Activated effector memory CD4-positive, alpha-beta T cell treated with anti-CD3 and anti-CD28 coated beads, Interleukin-2, amount 50 U/mL, for 16 hours (primary cell): ENCODE data around the gene ACAP3.

Source experiments
- DNase-seq: peaks from one replicate; pipeline ENCODE4 v3.0.0-alpha.2; 2020

The ACAP3 gene, protein sequence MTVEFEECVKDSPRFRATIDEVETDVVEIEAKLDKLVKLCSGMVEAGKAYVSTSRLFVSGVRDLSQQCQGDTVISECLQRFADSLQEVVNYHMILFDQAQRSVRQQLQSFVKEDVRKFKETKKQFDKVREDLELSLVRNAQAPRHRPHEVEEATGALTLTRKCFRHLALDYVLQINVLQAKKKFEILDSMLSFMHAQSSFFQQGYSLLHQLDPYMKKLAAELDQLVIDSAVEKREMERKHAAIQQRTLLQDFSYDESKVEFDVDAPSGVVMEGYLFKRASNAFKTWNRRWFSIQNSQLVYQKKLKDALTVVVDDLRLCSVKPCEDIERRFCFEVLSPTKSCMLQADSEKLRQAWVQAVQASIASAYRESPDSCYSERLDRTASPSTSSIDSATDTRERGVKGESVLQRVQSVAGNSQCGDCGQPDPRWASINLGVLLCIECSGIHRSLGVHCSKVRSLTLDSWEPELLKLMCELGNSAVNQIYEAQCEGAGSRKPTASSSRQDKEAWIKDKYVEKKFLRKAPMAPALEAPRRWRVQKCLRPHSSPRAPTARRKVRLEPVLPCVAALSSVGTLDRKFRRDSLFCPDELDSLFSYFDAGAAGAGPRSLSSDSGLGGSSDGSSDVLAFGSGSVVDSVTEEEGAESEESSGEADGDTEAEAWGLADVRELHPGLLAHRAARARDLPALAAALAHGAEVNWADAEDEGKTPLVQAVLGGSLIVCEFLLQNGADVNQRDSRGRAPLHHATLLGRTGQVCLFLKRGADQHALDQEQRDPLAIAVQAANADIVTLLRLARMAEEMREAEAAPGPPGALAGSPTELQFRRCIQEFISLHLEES

DNA sequence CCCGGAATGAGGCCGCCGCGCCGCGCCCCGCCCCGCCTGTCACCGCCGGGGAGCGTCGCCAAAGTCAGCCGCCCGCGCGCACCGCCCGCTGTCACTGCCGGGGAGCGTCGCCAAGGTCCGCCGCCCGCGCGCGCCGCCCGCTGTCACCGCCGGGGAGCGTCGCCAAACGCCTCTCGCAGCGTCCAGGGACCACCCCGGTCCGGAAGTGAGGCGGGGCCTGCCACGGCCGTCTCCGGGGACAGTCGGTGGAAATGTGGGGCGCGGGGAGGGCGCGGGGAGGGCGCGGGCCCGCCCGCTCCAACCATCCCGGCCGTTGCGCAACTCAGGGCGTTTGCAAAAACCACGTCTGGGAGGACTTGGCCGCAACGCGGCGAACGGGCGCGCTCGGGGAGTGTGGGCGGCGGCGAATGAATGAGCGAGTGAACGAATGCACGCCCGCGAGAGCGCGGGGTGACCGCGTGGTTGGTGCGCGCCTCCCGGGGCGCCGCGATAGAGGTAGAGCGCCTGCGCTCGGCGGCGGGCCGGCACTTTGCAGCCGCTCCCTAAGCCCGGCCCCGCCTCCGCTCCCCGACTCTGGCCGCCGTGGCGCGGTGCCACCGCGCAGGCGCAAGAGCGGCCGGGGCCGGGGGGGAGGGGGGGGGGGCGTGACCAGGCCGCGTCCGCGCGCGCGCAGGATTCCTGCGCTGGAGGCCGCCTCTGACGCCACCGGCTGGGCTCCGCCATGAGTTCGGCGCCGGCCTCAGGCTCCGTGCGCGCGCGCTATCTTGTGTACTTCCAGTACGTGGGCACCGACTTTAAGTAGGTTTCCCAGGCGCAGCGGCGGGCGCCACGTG lies at the start of gene ACAP3, which contains the start of gene PUSL1:
Gene ACAP3, minus strand, starts transcription at position 8 of the 833 bp plus-strand sequence. CDS start 115 bp downstream, outside the sequence.
Gene PUSL1, plus strand, starts transcription at position 675 of the 833 bp plus-strand sequence. Its CDS starts 47 bp downstream, at position 722.
- peak; percentile 95 for DNase-seq

DNA sequence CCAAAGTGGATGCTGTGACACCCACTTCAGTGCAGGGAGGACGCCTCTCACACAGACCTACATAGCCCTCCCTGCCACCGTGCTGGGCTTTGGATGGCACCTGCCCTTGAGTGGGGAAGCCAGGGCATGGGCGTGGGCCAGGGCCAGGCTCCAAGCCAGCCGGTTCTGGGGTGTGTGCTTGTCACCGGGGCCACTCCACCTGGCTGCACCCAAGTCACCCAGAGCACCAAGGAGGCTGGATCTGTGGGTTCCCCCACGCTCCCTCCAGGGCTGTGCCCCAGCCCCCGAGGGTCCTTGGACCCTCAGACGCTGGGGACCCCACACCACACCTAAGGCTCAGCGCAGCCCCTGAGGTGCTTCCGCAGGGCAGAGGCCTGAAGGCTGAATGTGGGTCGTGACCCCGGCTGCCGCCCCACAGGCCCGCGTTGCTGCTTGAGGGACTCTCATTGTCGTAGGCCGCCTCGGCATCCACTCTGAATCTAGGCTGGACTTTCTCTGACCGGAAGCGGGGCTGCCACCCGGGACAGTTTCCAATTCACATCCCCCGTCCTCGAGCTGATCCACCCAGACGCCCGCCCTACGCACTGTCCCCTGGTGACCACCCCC lies 49.2 kb upstream of the ACAP3 start:
- DNase-seq, result no peak

DNA sequence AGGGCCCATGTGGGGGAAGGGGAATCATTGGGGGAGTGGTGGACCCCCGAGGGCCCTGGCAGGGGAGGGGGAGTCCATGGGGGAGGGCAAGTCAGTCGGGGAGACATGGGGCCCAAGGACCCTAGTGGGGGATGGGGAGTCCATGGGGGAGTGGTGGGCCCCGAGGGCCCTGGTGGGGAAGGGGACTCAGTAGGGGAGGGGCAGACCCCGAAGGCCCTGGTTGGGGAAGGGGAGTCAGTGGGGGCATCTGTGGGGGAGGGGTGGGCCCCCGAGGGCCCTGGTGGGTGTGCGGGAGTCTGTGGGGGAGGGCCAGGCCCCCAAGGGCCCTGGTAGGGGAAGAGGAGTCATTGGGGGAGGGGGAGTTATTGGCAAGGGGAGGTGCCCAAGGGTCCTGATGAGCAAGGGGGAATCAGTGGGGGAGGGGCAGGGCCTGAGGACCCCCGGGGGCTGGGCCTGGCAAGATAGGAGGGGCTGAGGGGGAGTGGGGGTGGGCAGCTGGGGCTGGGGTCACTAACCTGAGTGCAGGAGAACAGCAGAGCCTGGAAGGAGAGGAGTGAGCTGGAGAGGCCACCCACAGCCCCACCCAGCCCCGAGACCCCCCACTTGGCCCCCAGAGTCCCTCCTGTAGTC lies 48.6 kb upstream of the ACAP3 start:
- DNase-seq, result no peak

DNA sequence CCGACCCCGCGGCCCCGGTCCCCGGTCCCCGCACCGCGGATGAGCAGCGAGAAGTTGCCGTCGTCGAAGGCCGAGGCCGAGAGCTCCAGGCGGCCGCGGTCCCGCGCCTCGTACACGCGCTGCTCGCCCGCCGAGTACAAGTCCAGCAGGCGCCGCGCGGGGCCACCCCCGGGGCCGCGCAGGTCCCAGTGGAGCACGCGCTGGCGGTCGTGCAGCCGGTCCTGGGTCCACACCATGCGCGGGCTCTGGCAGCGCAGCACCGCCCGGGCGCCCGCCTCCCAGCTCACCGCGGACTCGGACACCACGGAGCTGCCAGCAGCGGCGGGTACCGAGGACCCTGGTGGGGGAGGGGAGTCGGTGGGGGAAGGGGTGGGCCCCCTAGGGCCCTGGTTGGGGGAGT lies 47.7 kb upstream of the ACAP3 start:
- no peak for DNase-seq

DNA sequence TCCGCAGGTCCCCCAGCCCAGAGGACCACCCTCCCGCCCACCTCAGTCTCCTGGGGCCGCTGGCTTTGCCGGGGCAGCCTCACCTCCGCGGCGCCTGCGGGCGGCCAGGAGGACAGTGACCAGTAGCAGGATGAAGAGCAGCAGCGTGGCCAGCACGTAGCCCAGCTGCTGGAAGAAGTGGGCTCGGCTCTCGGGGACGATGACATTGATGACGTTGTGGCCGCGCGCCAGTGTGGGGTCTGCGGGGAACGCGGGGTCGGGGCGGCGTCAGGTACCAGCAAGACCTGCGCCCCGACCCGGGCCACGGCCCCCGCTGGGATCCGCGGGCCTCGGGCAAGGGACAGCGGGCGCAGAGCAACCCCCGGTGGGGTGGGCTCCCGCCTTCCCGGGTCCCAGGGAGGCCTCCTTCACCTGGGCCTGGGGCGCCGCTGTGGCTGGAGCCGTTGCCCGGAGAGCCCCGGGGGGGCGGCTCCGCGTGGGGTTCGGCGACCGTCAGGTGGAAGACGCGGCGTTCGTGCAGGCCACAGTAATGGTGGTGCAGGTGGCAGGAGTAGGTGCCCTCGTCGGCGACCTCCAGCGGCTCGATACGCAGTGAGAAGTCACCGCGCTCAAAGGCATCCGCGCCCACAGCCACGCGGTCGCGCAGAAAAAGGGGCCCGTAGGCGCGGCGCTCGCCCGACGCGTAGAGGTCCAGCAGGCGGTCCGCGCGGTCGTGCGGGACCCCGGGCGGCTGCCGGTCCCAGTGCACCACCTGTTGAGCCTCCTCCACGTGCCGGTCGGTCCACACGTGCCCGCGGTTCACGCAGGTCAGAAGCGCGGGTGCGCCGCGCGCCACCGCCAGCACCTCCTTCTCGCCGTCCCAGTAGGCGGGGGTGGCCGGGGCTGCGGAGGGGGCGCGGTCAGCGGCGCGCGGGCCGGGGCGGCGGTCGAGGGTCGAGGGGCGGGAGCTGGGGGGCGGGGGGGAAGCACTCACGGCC lies 46.8 kb upstream of the ACAP3 start:
- DNase-seq, result no peak

DNA sequence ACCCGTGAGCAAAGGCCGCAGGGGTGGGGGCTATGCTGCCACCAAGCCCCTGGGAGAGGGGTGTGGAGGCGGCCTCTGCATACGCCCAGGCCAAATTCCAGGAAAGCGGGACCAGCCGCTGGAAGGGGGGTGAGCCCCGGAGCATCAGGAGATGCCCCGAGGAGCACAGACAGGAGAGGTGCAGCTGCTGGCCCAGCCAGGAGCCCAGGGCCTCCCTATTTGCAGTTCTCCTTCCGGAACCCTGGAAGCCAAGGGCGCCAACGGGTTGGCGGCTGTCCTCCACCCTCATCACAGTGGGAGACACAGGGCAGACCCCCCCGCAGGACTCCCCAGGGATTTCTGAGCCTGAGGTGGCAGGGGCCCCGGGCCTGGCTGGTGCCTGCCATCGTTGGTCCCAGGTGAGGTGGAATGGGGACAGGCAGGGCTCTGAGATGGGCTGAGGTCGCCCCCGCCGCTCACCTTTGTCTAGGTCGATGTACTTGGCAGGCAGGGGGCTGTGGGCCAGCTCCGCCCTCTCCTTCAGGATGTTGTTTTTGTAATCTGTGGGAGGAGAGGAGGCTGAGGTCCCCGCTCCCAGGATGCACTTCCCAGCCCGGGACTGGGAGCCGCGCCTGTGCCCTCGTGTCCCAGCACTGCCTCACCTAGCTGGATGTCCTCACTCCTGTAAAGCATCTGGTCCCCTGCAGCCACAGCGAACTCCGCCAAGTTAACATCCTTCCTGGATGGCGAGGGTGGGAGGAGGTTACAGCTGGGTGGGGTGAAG lies 45.8 kb upstream of the ACAP3 start:
- no peak for DNase-seq

DNA sequence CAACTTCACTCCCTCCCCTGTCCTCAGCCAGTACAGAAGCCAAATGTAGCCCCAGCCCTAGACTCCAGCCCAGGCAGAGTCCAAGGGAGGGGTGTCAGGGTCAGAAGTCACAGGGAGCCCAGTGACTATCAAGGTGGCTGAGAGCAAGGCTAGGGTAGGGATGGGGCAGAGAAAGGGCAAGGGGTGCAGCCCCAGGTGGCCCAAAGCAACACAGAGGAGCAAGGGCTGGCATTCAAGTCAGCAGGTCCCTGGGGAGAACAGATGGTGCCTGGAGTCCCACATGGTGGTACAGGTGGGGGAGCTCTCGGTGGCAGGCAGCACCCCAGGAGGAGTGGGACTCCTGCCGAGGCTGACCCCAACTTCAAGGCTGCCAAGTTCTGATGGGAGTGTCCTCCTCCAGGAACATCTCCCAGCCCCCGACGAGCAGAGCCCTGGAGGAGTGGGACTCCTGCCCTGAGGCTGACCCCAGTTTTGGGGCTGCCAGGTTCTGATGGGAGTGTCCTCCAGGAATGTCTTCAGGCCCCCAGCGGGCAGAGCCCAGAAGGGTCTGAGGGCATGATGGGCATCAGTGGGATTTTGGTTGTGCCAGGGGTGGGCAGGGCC lies 45.2 kb upstream of the ACAP3 start:
- DNase-seq, result no peak

DNA sequence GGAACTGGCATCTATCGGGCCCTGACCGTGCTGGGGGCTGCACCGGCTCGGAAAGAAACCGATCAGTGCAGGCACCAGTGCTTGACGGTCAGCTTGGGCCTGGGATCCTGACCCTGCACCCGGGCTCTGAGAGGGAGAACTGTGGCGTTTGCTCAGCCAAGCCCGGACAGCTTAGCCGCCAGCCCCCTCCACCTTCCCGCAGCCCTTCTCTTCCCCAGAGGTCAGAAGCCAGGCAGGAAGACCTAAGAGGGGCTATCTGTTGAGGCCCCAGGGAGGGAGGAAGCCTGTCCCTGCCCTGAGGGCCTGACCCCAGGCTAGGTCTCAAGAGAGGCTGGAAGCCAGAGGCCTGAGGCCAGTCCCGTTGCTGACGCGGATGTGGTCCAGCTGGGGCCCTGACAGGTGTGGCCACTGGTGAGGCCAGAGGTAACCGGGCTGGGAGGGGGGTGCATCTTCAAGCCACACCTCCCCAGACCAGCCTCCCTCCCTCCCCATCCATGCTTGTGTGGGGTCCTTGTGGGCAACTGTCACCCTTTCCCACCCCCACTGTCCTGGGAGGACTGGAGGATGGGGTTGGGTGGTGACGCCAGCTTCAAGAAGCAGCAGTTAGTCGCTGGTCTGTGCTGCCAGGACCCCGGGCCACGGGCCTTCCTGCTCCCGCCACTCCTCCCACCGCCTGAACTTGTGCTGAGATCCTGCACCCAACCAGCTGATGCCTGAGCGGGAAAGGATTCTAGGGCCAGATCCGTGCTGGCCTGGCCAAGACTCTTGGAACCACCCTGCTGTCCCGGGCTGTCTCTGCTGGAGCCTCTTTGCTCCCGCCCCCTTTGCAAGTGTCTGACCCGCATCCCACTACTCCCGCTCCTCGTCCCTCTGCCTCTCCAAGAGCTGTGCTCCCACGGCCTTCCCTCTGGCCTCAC lies 44.0 kb upstream of the ACAP3 start:
- DNase-seq, result no peak

DNA sequence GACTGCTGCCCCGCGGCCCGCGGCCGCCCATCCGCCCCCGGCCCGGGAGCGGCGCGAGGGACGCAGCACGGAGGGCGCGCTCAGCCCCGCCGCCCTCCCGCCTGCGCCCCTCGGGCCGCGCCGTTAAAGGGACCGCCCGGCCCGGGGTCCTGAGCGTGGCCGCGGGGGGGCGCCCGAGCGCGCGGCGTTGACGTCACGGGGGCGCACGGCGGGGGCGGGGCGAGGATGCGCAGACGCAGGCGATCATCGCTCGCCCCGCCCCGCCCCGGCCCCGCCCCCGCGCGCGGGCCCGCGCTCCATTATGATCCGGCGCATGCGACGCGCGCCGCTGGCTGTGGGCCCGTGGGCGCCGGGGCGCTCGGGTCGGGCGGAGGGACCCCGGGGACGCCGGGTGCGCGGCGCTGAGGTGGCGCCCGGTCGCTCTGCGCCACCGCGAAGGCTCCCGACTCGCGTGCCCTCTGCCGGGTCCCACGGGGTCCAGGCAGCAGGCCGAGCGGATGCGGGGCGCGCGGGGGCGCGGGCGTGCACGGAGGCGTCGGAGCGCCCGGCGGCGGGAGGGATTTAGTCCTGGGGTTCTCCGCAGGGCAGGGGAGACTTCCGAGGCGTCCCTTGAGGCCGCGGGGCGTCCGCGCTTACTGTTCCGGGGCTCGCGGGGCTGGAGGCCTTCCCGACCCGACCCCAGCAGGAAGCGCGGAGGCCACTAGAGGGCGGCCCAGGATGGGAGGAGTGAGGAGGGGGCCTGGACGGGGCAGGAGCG lies 41.7 kb upstream of the ACAP3 start, which contains the start of gene DVL1:
Gene DVL1, minus strand, starts transcription at position 163 of the 757 bp plus-strand sequence. CDS start 353 bp downstream, outside the sequence.
- peak; percentile 90 for DNase-seq

DNA sequence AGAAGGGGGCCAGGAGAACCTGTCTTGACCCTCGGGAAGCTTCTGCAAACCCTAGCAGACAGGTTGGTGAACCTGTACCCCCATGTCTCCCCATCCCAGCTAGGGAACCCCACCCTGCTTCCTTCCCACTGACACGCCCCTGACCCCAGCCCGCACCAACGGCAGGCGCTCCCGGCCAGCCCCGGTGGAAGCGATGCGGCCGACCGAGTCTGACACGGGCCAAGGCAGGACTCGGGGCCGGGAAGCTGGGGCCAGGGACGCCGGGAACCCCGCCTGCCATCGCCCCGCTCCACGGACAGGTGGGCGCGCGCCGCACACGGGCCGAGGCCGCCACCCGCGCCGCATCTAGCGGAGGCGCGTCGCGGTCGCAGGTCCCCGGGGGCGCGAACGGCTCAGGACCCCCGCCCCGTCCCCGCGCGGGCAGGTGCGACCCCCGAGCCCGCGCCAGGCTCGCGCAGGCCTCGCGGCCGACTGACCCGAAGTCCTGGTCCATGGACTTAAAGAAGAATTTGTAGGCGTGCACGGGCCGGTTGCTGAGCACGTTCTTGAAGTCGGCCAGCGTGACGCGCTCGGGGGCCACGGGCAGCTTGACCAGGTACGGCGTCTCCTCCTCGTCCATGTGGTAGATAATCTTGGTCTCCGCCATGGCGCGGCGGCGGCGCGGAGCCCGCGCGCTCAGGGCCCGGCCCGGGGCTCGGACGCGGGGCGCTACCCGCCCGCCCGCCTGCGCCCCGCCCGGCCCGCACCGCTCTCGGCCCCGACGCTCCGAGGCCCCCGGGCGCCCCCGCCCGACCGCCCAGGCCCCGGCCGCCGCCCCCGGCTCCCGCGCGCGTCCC lies 40.9 kb upstream of the ACAP3 start:
- DNase-seq, result no peak

DNA sequence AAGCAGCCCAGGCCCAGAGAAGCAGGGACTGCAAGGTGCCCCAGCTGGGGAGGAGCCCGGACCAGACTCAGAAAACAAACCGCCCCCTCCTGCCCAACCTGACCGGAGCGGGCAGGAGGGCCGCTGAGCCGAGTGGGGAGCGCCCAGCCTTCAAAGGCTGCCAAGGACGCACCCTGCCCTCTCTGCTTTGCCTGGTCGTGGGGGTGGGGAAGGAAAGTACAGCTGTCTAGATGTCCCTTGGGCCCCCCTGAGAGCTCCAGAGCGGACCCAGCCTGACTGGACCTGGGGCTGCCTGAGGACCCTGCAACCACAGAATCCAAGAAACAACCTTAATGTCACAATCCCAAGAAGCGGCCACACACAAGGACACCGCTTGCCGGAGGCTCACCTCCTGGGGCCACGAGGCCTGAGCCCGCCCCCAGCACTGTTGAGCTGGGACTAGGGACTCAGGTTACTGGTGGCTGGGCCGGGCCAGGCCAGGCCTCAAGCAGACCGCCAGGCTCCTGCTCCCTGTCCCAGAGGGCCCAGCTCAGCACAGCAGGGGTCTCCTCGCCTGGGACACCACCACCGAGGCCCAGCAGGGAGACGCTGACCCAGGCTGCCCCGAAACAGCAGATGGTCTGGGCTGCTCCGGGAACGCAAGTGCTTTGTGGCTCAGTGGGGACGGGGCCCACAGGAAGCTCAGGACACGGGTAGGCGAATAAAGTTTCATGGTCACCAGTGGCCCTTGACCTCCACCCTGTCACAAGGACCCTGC lies 40.1 kb upstream of the ACAP3 start:
- DNase-seq, result no peak

DNA sequence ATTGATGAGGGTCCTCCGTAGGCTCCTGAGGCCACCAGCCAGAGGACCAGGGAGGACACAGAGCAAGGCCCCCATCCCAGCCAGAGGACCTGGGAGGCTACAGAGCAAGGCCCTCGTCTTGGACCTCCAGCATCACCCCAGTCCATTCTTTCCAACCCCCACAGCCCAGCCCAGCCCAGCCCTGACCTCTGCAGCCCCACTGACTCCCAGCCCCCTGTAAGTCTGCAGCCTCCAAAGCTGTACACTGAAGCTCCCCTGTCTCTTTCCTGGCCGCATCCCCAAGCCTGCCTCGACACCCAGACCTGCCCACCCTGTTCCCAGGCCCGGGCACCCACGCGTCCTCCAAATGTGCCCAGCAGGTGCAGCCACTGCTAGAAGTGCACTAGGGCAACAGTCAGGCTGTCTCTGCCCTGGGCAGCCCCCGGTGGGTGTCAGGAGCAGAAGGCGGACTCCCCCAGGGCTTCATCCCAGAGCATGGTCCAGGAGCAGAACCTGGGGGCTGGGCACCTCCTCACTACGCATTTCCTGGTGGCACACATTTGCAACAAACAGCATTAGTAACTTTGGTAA lies 39.4 kb upstream of the ACAP3 start:
- no peak for DNase-seq

DNA sequence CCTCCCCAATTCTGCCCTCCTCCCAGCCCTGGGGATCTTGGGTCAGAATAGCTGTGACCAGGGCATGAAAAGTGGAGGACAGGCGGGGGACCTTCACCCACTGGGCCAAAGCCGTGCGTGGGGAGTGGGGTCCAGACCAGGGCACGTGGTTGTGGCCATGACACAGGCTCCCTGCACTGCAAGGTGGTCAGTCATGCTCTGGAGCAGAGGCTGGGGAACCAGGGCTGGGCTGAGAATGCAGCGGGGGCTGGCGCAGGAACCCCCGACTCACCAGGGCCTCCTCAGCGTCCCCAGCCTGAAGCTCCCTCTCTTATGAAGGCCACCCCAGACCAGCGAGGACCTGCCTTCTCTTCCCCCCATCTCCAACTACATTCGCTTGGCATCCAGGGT lies 38.8 kb upstream of the ACAP3 start:
- no peak for DNase-seq

DNA sequence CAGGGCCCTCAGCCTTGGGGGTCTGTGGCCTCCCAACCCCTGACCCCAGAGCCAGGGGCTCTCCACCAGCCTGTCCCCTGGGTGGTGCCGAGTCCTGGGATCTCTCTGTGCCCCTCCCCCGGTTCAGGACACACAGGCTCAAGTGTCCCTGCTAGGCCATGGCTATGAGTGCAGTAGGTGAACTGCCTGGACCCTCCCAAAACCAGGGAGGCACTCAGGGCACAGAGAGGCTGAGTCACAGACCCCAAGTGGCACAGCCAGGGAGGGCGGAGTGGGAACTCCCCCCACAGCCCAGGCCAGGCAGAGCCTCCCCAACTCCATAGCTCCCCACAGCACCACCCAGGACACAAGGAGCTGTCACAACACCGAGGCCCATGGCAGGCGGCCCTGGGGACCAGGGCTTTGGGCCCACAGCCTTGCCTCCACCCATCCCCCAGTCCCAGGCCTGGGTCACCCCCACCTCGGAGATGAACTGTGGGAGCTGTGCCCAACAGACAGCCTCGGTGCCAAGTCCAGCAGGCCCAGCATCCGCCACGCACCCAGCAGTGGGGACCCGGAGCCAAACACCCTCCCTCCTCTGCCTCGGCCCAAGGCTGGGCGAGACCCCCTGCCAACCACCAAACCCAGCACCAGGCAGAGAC lies 38.2 kb upstream of the ACAP3 start:
- no peak for DNase-seq

DNA sequence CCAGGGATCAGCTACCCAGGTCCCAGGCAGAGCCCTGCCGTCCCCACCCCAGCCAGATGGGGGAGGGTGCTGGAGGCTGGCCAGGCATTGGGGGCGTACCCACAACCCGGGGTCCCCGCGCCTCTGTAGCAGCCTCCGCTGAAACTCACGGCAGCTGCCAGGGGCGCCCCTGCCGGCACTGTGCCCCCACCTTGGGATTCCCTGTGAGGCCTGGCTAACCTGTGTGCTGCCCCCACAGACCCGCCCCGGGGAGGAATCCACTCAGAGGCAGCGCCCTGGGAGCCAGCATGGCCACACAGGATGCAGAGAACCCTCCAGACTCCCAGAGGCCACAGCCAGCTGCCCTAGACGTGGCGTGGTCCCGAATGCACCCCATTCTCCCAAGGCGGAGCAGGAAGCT lies 37.7 kb upstream of the ACAP3 start:
- no peak for DNase-seq
